Fibroblast of gingiva (primary cell): ENCODE measurements around the gene MFGE8.
A peak's percentile ranks its signal among the peaks of the same experiment; 100 is the strongest.

Source experiments
- DNase-seq: peaks from one replicate; pipeline ENCODE4 v3.0.0-alpha.2; 2011; ENCODE audit warnings: low read depth

The MFGE8 gene

DNA sequence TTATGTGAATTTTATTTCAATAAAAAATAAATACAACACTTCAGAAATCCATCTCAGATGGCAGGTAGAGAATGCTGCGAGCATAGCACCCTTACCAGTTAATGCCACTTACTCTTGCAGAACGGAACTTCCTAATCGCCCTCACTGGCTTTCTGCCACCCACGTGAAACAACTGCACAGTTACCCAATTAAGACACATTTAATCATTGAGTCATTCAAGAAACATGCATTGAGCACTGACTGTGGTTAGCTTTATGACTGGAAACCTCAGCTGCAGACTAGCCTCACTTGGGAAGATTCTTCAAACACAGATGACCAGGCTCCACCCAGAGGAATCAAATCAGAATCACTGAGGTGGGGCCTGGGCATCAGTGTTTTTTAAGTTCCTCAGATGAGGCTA lies 5.6 kb upstream of the MFGE8 start:
- peak; percentile 97 for DNase-seq

GRCh38 chr15:88917760-88918159 lies 4.6 kb upstream of the MFGE8 start:
- DNase-seq, result no peak

GRCh38 chr15:88915354-88915753 lies 2.2 kb upstream of the MFGE8 start:
- no peak for DNase-seq

DNA sequence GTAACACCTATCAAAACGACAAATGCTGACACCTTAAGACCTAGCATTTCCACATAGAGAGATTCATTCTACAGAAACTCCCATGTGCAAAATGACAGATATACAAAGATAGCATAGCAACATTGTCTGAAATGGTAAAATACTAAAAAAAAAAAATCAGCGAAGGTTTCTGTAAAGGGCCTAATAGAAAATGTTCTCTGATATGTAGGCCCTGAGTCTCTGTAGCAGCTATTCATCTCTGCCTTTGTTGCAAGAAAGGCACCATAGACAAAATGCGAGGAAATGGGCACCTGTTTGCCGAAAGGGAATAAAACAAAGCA lies 631 bp upstream of the MFGE8 start:
- DNase-seq, result no peak

GRCh38 chr15:88912500-88912921 lies 668 bp downstream of the MFGE8 start:
- peak; percentile 55 for DNase-seq

DNA sequence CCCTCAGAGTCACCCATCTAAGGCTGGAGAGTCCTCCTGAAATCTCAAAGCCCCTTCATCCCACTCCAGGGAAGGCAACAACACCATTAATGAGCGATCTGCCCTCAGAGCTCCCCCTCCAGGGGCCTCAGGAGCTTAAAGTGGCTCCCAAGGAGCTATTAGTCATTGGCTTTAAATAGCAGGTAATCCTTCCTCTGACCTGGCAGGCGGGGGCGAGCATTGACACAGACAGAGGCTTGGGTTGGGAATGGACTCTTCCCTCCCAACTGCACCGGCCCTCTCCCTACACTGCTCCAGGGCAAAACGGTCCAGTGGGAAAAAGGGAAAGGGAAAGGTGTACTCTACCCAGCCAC lies 1.4 kb downstream of the MFGE8 start:
- DNase-seq, result no peak

DNA sequence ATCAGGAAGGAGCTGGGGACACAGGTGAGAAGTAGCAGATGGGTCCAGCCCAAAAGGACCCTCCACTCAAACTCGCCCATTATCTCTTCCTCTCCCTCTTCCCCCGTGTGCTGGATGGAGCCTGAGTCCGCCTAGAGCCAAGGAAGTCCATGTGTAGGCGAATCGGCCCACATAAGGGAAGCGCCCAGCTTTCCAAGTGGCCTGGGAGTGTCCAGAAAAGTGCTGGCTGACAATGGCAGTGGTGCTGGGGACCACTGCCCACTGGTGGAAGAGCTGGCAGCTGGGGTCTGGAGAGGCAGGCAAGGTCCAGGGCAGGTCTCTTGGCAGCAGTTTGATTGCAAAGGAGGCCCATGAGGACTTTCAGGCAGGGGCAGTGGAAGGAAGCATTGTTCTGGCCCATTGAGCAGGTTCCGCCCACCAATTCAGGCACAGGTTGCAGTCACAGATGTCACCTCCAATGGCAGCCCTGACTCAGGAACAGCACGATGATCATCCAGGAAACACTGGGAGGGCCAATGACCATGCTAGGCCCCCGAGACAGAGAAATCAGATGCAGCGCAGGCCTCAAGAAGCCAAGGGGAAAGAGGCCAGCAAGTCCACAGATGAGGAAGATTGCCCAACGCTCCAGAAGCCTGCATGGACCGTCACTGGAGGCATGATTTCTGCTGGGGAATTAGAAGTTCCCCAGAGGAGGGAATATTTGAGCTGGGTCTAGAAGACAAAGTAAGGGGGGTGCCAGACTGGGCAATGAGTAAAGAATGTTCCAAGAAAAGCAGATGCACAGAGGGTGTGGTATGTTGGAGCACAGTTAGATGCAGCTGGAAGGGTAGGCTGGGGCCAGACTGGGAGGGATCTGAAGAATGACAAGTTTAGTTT lies 3.0 kb downstream of the MFGE8 start:
- peak; percentile 86 for DNase-seq

- no peak for DNase-seq
These were observed 4.2 kb downstream of the MFGE8 start for GRCh38 chr15:88908697-88909621.

GRCh38 chr15:88908123-88908522 lies 5.1 kb downstream of the MFGE8 start:
- DNase-seq, result no peak

DNA sequence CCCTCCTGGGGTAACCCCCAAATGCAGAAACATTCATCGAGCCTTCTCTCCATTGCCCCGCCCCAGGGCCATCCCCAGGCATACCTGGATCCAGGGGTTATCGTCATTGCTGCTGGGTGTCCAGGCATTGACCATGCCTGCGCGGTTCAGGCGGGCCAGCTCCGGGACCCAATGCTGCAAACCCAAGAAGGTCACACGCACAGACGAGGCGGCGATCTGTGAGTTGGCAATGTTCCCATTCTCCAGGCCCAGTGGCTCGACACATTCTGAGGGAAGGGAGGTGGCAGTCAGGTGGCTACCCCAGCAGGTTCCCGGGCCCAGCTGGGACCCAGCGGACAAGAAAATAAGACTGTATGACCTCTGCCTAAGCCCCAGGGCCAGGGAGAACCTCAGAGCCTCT lies 6.1 kb downstream of the MFGE8 start:
- no peak for DNase-seq

DNA sequence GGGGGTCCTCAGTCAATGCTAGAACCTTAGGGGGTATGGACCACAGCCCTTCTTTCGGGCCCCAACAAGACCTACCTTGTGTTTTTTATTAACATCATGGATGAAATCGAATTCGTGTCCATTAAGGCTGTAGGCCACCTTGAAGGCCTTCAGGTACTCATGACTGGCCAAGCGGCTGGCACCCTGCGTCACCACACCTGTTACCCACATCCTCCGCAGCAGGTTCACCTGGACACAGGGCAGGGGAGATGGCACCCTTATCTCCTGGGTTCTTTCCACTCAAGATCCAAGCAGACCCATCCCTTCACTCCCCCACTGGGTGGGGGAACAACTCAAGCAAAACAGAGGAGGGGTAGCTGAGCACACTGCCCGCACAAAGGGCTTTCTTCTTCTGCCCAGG lies 6.6 kb downstream of the MFGE8 start:
- no peak for DNase-seq

DNA sequence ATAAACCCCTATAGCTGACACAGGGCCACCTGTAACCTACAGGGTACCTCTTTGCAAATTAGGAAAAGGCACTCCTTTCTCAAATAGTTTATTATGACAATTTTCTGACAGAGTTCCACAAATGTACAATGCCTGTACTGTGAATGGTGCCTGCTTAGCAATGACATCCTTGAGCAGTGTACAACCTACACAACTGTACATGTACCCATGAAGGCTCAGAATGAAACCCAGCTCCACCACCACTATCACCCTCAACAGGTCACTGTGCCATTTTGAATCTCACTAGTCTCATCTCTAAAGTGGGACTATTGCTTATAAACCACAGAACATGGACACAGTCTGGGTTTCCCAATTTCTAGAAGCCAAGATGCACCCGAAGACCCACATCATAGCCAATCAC lies 7.0 kb downstream of the MFGE8 start:
- no peak for DNase-seq

GRCh38 chr15:88905576-88905975 lies 7.6 kb downstream of the MFGE8 start:
- DNase-seq, result no peak

DNA sequence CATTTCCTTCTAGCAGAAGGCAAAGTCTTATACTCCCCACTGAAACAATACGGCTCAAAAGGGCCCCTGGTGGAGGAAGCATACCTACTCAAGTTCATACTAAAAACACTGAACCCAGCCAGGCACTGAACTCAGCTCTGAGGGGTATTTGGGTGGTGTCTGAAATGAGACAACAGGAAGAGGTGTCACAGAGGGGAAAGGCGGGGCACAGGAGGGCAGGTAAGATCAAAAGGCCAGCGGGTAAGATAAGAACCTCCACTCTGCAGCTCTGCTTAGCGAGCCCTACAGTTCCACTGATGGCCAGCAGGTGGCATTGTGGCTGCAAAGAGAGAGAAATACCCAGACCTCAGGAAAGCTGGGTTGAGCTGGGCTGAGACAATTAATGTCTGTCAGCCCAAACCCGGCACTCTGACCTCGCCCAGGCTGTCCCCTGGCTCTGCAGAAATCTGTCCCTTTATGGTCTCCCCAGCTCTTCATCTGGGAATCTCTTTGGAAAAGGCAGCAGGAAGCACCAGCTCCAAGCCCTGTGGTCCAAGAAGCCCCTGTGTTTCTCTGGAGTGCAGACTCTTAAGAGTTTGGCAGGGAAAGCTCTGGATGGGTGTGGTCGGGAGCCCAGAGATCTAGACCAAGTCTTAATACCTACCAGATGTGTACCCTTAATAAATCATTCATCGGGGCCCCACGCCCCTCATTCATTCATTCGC lies 8.4 kb downstream of the MFGE8 start:
- peak; percentile 60 for DNase-seq

DNA sequence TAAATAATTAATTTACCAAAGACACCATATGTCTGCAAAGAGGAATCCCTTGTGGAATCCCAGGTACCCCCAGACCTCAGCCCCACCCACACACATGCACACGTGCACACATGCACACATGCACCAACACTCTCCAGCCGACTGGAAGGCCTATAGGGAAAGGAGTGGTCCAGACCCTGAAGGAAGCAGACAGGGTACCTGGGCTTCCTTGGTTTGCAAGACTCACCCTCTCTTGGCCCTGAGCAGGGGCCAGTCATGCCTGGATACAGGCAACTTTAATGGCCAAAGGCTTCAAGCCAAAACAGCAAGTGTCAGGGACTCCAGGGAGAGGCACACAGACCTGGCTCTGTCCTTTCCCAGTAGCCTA lies 8.9 kb downstream of the MFGE8 start:
- no peak for DNase-seq

DNA sequence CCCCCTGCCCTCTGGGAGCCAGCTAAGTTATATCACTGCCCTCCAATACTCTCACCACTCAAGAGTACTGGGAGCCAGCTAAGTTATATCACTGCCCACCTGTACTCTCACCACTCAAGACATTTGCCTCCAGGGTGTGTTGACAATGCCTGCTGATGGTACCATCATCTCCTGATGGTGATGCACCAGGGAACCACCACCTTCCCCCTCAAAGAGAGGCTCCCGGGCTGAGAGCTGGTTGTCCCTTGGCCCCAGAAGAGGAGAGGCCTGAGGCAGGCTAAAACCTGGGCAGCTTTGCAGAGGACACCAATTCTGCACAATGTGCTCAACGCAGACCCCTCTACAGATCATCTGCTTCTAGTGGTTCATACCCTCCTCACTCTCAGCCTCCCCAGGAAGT lies 10.3 kb downstream of the MFGE8 start:
- DNase-seq, result no peak

DNA sequence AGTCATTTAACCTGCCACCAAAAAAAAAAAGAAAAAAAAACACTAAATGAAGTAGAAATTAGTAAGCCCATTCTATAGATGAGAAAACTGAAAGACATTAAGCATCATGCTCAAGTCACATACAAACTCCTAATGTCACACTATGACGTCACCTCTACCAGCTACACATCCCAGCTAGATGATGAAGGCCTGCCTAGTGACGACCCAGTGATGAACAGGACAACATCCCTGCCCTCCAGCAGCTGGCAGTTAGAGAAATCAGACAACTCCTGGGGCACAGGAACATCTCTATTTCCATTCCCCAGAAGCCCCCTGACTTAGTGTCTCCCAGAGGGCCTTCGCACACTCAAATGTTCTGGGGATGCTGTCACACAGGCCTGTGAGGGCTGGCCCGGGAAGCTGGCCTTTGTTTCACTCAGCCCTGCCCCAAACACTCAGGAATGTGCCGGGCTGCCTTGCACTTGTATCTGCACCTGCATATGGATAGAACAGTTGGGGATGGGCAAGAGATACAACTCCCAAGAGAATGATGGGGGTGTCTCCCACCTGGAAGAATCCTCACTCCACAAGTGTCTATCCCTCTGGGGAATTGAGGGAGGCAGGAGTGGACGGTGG lies 10.9 kb downstream of the MFGE8 start:
- no peak for DNase-seq

DNA sequence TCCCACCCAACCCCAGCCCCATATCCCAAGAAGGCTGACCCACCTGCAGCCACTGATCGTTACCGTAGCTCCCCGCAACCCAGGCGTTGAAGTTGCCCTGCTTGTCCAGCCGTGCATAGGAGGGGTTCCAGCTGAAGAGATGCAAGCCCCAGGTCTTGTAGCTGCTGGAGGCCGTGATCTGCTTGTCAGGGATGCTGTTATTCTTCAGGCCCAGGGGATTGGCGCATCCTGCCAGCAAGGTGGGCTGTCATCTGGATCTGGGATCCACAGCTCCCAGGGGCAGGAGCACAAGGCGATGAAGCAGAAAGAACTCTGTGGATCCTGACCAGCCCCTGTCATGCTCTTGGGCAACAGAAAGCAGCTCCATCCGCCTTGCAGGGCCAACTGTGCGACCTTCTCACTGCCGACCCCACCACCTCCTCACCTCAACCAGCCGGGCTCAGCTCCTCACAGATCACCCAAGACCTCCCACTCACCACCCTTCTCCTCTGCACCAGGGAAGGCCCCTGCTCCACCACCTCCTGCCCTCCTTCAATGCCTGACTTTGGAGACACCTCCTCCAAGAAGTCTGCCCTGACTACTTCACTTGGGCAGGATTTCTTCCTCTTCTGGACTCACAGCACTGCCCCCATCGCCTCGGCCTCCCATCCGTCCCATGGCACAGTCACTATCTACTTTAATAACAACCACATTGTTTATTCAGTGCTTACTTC lies 11.5 kb downstream of the MFGE8 start:
- DNase-seq, result no peak

GRCh38 chr15:88900982-88901418 lies 12.2 kb downstream of the MFGE8 start:
- DNase-seq, result no peak

DNA sequence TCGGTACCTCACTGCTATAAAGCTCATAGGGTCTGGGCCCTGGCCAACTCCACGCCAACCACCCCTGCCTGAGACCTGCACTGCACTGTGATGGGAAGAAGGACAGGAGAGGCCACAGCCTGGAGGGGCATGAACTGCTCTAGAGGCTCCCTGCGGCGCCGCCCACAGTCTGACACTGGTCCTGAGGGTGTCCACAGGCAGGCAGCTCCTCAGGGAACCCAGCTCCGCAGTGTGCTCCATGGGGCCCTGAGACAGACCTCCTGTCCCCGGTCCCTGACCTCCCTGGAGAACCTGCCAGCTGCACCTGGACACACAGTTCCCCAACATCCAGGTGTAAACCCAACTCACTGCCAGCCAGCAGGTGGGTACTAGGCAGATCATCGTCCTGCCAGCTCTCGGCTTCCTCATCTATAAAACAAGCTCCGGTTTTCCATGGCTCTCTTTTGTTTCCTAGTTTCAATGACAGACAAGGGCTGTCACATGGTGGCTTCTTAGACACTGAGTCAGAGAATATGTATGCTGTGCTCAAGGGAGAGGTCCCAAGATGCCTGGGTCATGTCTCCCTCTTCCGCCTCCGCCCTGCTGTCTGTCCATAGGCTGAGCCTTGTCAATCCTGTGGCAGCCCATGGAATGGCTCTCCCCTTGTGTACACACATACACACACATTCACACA lies 12.7 kb downstream of the MFGE8 start:
- no peak for DNase-seq

GRCh38 chr15:88899251-88899650 lies 13.9 kb downstream of the MFGE8 start:
- no peak for DNase-seq
